ENCODE results near the gene EDAR.

Gene EDAR

DNA sequence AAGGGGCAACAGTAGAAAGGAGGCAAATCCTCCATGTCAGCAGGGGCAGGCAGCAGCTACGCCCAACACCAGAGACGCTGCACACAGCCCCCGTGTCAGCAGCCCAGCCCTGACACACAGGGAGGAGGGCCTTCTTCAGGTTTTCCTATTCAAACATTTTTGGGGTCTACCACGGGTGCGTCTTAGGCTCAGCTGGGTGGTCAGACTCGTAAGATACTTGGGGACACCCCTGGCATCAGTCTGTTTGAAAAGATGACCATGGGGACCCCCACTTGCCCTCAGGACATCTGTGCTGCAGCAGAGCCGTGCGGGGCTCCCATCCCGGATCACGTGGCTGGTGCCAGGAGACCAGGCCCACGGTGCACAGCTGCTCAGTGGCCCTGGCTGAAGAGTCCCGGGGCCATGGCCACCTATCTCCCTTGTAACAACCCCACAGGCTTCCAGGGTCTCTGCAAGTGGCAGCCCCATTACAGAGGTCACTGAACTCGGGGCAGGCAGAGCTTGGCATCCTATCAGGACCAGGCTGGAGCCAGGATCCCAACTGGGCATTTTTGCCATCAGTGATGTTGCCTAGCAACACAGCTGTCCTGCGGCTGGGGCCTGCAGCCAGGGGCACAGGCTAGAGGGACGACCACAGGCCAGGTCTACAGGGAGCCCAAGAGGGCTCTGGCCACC lies 82.5 kb downstream of the EDAR start:
- TF ChIP-seq, protein P1, sequence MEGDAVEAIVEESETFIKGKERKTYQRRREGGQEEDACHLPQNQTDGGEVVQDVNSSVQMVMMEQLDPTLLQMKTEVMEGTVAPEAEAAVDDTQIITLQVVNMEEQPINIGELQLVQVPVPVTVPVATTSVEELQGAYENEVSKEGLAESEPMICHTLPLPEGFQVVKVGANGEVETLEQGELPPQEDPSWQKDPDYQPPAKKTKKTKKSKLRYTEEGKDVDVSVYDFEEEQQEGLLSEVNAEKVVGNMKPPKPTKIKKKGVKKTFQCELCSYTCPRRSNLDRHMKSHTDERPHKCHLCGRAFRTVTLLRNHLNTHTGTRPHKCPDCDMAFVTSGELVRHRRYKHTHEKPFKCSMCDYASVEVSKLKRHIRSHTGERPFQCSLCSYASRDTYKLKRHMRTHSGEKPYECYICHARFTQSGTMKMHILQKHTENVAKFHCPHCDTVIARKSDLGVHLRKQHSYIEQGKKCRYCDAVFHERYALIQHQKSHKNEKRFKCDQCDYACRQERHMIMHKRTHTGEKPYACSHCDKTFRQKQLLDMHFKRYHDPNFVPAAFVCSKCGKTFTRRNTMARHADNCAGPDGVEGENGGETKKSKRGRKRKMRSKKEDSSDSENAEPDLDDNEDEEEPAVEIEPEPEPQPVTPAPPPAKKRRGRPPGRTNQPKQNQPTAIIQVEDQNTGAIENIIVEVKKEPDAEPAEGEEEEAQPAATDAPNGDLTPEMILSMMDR (IDR thresholded peaks at IDR 0.05; ENCODE audit: extremely low read depth, insufficient read depth, missing control alignments): no peak
- no peak for DNase-seq (ENCODE audit: low spot score)
- in situ Hi-C loops (cut with MboI; ENCODE audit: low pct_unique_long_range_greater_than_20kb, low sequenced_read_pairs, unreplicated experiment): no loop called here

DNA sequence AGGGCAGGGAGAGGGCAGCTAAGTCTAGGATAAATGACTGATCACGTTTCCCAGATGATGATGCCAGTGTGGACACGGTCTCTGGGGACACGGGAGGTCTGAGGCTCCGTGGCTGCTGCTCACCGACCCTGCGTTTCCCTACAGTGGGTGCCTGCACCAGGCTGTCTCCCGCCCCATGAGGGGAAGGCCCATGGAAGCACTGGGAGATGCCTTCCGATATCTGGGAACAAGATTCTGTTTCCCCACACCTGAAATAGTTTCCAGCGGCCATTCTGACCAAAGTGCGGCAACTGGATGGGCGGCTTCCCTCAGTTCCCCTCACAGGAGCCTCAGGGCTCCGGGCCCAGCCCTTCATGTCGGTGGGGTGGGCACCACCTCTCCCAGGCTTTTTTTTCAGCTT lies 83.1 kb downstream of the EDAR start:
- in situ Hi-C loops (cut with MboI; ENCODE audit: low pct_unique_long_range_greater_than_20kb, low sequenced_read_pairs, unreplicated experiment): no loop called here
- DNase-seq (ENCODE audit: low spot score): no peak
- TF ChIP-seq, protein P1 (IDR thresholded peaks at IDR 0.05; ENCODE audit: extremely low read depth, insufficient read depth, missing control alignments): no peak

DNA sequence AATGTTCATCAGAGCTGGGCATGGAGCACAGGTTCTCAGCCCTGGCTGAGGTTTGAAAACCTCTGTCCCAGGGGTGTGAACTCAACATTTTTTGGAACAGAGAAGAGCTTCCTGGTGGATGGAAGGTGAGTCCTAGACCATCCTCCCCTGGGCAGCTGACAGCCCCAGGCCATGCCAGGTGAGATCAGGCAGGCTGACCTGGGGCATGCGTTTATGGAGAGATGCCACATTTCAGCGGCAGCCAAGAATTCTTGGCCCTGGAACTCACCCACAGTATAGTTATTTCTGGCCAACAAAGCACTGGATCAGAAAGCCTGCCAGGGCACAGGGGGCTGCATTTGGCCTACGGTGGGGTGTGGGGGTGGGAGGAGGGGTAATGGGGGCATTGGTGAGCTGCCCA lies 83.8 kb downstream of the EDAR start:
- TF ChIP-seq, protein P1 (IDR thresholded peaks at IDR 0.05; ENCODE audit: extremely low read depth, insufficient read depth, missing control alignments): no peak
- DNase-seq (ENCODE audit: low spot score): no peak
- in situ Hi-C loops (cut with MboI; ENCODE audit: low pct_unique_long_range_greater_than_20kb, low sequenced_read_pairs, unreplicated experiment): no loop called here

DNA sequence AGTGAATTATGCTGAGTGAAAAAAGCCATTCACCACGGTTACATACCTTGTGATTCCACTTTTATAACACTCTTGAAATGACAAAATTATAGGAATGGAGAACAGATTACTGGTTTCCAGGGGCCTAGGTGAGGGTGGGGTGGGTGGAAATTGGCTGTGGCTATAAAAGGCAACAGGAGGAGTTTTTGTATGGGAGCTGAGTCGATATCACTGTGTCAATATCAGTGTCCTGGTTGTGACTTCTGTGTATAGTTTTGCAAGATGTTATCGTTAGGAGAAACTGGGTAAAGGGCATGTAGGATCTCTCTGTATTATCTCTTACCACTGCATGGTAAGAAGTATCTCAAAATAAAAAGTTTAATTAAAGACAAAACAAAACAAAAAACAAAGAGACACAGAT lies 84.3 kb downstream of the EDAR start:
- TF ChIP-seq, protein P1 (IDR thresholded peaks at IDR 0.05; ENCODE audit: extremely low read depth, insufficient read depth, missing control alignments): no peak
- no peak for DNase-seq (ENCODE audit: low spot score)
- in situ Hi-C loops (cut with MboI; ENCODE audit: low pct_unique_long_range_greater_than_20kb, low sequenced_read_pairs, unreplicated experiment): no loop called here

DNA sequence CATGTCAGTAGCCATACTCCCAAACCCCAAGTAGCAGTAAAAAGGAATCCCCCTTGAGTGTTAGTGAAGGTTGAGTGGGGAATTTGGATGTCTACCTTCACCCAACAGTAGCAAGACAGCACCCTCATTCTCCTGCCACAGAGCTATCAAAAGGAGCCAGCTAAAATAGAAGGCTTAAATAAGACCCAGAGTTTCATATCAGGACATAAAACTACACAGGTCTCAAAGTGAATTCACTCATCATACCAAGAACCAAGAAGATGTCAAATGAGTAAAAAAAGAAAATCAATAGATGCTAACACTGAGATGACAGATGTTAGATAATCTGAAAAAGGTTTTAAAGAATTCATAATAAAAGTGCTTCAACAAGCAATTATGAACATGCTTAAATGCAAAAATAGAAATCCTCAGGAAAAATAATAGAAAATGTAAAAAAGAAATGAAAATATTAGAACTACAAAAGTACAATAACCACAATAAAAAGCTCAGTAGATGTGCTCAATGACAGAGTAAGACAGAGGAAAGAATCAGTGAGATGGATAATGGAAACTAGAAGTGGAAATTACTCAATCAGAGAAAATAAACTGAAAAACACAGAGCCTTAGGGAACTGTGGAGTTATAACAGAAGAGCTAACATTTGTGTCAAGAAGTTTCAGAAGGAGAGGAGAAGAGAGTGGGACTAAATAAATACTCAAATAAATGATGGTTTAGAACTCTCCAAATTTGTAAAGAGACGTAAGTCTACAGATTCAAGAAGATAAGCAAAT lies 90.5 kb downstream of the EDAR start:
- TF ChIP-seq, protein P1 (IDR thresholded peaks at IDR 0.05; ENCODE audit: extremely low read depth, insufficient read depth, missing control alignments): no peak
- DNase-seq (ENCODE audit: low spot score): no peak
- in situ Hi-C loops (cut with MboI; ENCODE audit: low pct_unique_long_range_greater_than_20kb, low sequenced_read_pairs, unreplicated experiment): no loop called here

DNA sequence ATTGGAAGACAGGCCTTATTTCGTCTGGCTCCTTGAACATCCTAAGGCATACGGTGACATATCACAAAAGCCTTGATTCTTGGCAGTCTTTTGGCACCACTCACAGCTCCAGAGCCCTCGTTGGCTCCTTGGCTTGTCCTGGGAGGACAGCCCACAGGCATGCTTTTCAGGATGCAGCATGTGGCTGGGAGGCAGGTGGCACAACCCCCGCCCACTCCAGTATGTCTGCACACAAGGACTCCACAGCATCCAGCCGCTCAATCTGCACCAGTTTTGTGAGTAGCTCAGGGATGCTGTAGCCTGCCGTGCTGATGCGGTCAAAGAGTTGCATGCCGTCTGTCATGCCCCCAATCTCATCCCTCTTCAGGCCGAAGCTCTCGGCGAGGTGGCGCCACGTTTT lies 92.3 kb downstream of the EDAR start:
- in situ Hi-C loops (cut with MboI; ENCODE audit: low pct_unique_long_range_greater_than_20kb, low sequenced_read_pairs, unreplicated experiment): no loop called here
- TF ChIP-seq, protein P1 (IDR thresholded peaks at IDR 0.05; ENCODE audit: extremely low read depth, insufficient read depth, missing control alignments): no peak
- no peak for DNase-seq (ENCODE audit: low spot score)
